Tibial artery (tissue), 4 donors: Measurements from ENCODE around the gene C1orf226.

Source experiments
- DNase-seq, 2 donors: peaks; one replicate each; pipeline ENCODE4 v3.0.0-alpha.2; 2019
- H3K27ac ChIP-seq, 2 donors: fragments of 200-600 bp; sonication (generic) in 1 of 2; 1 replicate in 1 of 2; 2 replicates in 1 of 2; pipeline ENCODE4 v1.5.1; 2018 to 2019; ENCODE audit warnings: mild to moderate bottlenecking in 1 of 2
- H3K27me3 ChIP-seq, 2 donors: fragments of 200-600 bp; sonication (generic) in 1 of 2; one replicate each; pipeline versions ENCODE4 v1.5.1 to v1.6.0; 2016 to 2019
- H3K36me3 ChIP-seq, 3 donors: fragments of 200-600 bp; sonication (generic) in 2 of 3; one replicate each; pipeline ENCODE4 v1.5.1; 2016 to 2019; ENCODE audit warnings: mild to moderate bottlenecking in 2 of 3
- H3K4me1 ChIP-seq, 4 donors: fragments of 200-600 bp; sonication (generic) in 2 of 4; 1 replicate in 3 of 4; 2 replicates in 1 of 4; pipeline ENCODE4 v1.5.1; 2016 to 2019
- H3K4me3 ChIP-seq, 2 donors: fragments of 200-600 bp; sonication (generic) in 1 of 2; 1 replicate in 1 of 2; 2 replicates in 1 of 2; pipeline ENCODE4 v1.5.1; 2018 to 2019; ENCODE audit warnings: mild to moderate bottlenecking in 2 of 2
- H3K9me3 ChIP-seq, 3 donors: fragments of 200-600 bp; sonication (generic) in 1 of 3; one replicate each; pipeline ENCODE4 v1.5.1; 2016 to 2019
- CTCF ChIP-seq, 2 experiments: fragments of 200-600 bp in 1 of 2; fragments of 450-650 bp in 1 of 2; IDR thresholded peaks; one replicate each; pipeline ENCODE4 v1.5.1; 2017 to 2019; ENCODE audit warnings: antibody characterized with exemption in 2 of 2, mild to moderate bottlenecking in 1 of 2, moderate library complexity in 1 of 2
- intact Hi-C: fragments of 100-400 bp; cut with DNase I; formaldehyde crosslinking; loops from one replicate; pipeline ENCODE4 v1.15.0; 2023; ENCODE audit warnings: low total_unique reads

C1orf226 gene

DNA sequence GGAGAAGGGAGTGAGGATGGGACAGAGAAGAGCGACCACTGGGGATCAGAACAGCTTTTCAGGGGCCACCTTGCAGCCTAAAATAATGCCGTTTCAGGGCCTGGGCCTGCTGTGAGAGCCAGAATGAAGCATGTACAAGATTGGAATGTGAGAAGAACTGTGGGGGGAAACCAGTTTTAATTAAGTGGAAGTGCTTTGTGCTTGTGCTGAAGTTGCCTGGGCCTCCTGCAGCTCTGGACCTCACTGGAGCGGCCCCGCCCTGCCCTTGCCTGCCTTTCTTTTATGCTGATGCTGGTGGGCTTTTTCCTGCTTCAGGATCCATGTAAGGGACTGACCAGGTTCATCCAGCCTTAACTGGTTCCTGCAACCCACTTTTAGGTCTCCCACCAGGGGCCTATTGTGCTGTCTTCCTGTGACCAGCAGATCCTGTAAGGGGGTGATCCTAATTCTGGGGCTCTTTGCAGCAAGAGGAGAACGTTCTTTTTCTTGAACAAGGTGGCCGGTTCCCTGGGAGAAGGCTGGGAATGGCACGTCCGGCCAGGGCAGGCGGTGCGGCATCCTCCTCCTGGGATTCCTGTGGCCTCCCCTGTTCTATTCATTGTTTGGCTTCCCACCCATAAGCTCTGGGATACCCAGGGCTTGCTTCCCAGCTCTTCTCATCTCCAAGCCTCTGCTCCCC is 3.2 kb downstream of the C1orf226 start:
- intact Hi-C loops, result no loop called here
- no peak for TF ChIP-seq CTCF (IDR thresholded peaks at IDR 0.05)
- Histone ChIP-seq H3K9me3 (no peaks in the 10 kb centered on the region), H3K27ac (no peak overlapping the region), H3K27me3 (no peaks in the 10 kb centered on the region), H3K36me3 (peaks cover 0 to 43% (median 0%) of the 10 kb centered on the region in 3 donors), H3K4me3 (no peak overlapping the region), H3K4me1 (no peaks in the 10 kb centered on the region)
- DNase-seq, result peak in 1 of 2 donors; percentile 44

DNA sequence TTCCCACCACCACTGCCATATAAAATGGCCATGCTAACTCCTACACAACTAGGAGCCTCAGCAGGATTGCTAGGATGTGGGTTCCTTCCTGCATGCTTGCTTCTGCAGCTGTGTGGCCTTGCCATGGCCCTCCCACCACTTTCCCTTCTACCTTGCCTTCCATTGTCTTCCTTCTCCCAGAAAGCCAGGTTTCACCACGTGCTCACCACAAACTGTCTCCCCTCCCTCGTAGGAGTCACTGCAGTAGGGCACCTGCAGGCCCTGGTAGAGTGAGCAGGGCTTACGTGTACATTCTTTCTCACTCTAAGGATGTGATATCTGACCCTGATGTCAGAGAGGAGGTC is 3.7 kb downstream of the C1orf226 start:
- no peak for DNase-seq
- TF ChIP-seq CTCF (IDR thresholded peaks at IDR 0.05), result no peak
- H3K27me3 ChIP-seq, result peaks cover 0 to 5% of the 10 kb centered on the region in 2 donors
- intact Hi-C loops, result no loop called here
- no peak overlapping the region for H3K4me3 ChIP-seq
- H3K9me3 ChIP-seq, result no peaks in the 10 kb centered on the region
- H3K36me3 ChIP-seq, result peaks cover 0 to 43% (median 0%) of the 10 kb centered on the region in 3 donors
- no peak overlapping the region for H3K27ac ChIP-seq
- no peaks in the 10 kb centered on the region for H3K4me1 ChIP-seq

DNA sequence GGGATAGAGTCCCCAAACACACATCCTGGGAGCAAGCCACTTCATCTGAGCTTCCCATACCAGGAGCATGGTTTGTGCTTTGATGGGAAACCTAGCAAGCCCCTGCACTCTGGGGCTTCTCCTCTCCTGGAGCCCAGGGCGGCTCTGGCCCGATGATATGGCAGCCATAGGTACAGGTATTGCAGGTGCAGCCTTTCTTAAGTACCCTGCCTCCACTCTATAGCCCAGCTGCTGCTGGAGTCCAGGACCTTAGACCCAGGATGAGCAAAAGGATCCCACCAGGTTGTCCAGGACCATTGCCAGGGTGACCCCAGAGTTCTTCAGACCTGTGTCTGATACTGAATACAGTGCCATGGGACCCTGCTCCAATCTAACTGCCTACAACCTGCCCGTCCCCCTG is 4.2 kb downstream of the C1orf226 start:
- peaks cover 0 to 9% of the 10 kb centered on the region in 2 donors for H3K27me3 ChIP-seq
- H3K4me1 ChIP-seq, result no peaks in the 10 kb centered on the region
- no peak overlapping the region for H3K4me3 ChIP-seq
- DNase-seq, result peak in 1 of 2 donors; percentile 46
- H3K9me3 ChIP-seq, result no peaks in the 10 kb centered on the region
- no peak for TF ChIP-seq CTCF (IDR thresholded peaks at IDR 0.05)
- H3K27ac ChIP-seq, result no peak overlapping the region
- intact Hi-C loops, result no loop called here
- H3K36me3 ChIP-seq, result peaks cover 0 to 43% (median 0%) of the 10 kb centered on the region in 3 donors

DNA sequence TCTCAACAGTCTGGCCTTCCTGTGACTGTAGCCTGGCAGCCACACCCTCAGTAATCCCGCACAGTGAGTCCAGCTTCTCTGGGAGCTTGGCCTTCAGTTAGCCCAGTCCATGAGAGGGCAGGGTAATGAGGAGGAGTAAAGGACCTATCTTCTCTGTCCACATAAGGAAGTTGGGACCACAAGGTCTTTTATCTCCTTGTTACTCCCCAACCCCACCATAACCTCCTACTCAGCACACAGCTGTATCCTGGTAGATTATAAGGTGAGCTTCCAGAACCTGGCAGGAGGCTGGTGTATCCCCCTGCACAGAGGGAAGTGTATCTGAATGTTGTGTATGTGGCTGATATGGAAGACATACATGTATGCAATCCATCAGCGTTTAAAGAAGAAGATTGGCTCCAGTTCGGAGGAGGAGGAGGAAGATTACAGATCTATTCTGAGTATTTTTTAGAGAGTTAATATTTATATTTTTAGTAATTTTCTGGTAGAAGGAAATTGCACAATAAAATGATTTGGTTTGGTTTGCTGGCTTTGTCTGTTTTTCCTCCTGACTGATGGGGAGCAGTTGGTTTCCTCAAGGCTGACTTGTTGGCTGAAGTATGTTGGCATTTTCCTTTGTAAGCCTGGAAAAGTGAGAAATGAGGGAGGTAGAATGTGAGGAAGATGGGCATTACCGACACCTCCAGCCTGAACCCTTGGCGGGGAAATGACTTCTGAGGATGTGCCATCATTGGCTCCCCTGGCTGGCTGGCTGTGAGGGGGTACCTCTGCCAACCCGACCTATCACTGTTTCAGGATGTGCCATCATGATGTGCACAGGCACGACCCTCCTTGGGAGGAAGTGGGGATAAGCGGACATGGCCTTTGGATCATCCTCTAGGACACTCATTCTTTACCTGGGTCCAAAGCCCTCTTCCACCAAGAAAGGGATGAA is 5.0 kb downstream of the C1orf226 start:
- Histone ChIP-seq H3K4me3 (no peak overlapping the region), H3K9me3 (no peaks in the 10 kb centered on the region), H3K27me3 (peaks cover 0 to 12% of the 10 kb centered on the region in 2 donors), H3K36me3 (peaks cover 0 to 43% (median 0%) of the 10 kb centered on the region in 3 donors), H3K4me1 (no peaks in the 10 kb centered on the region), H3K27ac (no peak overlapping the region)
- intact Hi-C loops, result no loop called here
- no peak for TF ChIP-seq CTCF (IDR thresholded peaks at IDR 0.05)
- DNase-seq, result peak in 1 of 2 donors; percentile 39

DNA sequence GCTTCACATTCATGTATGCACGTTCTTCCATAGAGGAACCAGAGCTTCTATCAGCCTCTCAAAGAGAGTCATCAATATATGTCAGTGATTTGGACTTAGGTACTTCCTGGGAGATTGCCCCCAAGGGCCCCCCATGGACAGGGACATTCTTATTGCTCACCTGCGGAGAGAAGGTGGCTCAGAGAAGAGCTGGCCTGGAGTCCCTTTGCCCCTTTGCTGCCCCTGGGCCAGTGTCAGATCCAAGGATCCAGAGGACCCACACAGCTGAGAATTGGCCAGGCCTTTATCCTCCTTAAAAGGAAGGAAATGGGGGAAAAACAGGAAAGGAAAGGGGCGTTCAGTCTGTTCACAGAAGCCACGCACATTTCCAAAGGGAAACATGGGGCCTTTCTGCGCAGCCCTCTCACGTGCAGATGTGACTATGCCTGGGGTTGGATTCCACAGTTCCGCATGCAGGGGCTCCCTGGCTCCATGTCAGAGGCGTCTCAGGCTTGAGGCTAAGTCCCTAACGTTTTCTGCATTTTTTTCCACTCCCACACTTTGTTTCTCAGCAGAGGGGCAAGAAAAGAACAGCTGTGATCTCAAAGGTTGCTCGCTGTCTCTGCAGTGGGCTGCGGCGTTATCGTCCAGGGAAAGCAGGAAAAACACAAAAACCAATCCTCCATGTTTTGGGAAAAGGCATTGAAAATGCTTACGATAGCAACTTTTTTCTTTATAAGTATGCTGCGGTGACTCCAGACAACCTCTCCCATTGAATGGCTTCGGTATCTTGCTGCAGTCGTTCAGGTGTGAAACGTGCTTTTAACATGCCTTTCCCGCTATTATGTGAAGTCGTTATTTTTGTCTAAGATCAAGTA is 5.9 kb downstream of the C1orf226 start:
- Histone ChIP-seq H3K4me3 (no peak overlapping the region), H3K4me1 (peaks cover 0 to 3% (median 0%) of the 10 kb centered on the region in 4 donors), H3K9me3 (no peaks in the 10 kb centered on the region), H3K27me3 (peaks cover 0 to 12% of the 10 kb centered on the region in 2 donors), H3K36me3 (peaks cover 0 to 36% (median 0%) of the 10 kb centered on the region in 3 donors), H3K27ac (no peak overlapping the region)
- intact Hi-C loops, result no loop called here
- peak in 1 of 2 donors; percentile 32 for DNase-seq
- no peak for TF ChIP-seq CTCF (IDR thresholded peaks at IDR 0.05)
